ENCODE results near the gene EPHX1.
A peak's percentile ranks its signal among the peaks of the same experiment; 100 is the strongest.
"Not testable (repeated sequence)": the region's sequence is repeated elsewhere in the genome, so short reads cannot be mapped to it uniquely, and the experiment has no call there.

EPHX1 gene

GRCh38 chr1:225817611-225818061, 7.7 kb downstream of the EPHX1 start:
- peak; percentile 70 for DNase-seq

GRCh38 chr1:225818229-225818628, 8.3 kb downstream of the EPHX1 start:
- no peak for DNase-seq

- no peak for DNase-seq
These were observed 9.6 kb downstream of the EPHX1 start for GRCh38 chr1:225819346-225820192.

GRCh38 chr1:225820522-225821120, 10.7 kb downstream of the EPHX1 start:
- DNase-seq = peak; percentile 62

GRCh38 chr1:225822655-225823403, 12.9 kb downstream of the EPHX1 start:
- DNase-seq = no peak

GRCh38 chr1:225823811-225824261, 13.9 kb downstream of the EPHX1 start:
- no peak for DNase-seq

GRCh38 chr1:225824533-225824941, 14.6 kb downstream of the EPHX1 start:
- no peak for DNase-seq

- peak; percentile 62 for DNase-seq
These were observed 15.2 kb downstream of the EPHX1 start for GRCh38 chr1:225825078-225825477.

GRCh38 chr1:225825607-225826007, 15.7 kb downstream of the EPHX1 start:
- DNase-seq = no peak

- no peak for DNase-seq
These were observed 17.2 kb downstream of the EPHX1 start for GRCh38 chr1:225827076-225827475.

GRCh38 chr1:225828706-225829345, 18.9 kb downstream of the EPHX1 start:
- no peak for DNase-seq

GRCh38 chr1:225830841-225831240, 20.9 kb downstream of the EPHX1 start:
- no peak for DNase-seq

- DNase-seq = peak; percentile 72
These were observed 24.7 kb downstream of the EPHX1 start for GRCh38 chr1:225834417-225835329.

GRCh38 chr1:225835856-225836255, 25.9 kb downstream of the EPHX1 start:
- no peak for DNase-seq

GRCh38 chr1:225836296-225836695, 26.4 kb downstream of the EPHX1 start:
- DNase-seq = not testable (repeated sequence)

- DNase-seq = no peak
These were observed 28.9 kb downstream of the EPHX1 start for GRCh38 chr1:225838793-225839192.

- no peak for DNase-seq
These were observed 30.3 kb downstream of the EPHX1 start for GRCh38 chr1:225840223-225840610.

GRCh38 chr1:225840713-225841112, 30.8 kb downstream of the EPHX1 start:
- DNase-seq = no peak

GRCh38 chr1:225842074-225842473, 32.1 kb downstream of the EPHX1 start:
- no peak for DNase-seq

- no peak for DNase-seq
These were observed 33.0 kb downstream of the EPHX1 start for GRCh38 chr1:225842788-225843425.

- DNase-seq = no peak
These were observed 33.5 kb downstream of the EPHX1 start for GRCh38 chr1:225843426-225843795.

All from DMS79 (cell line).